CD4-positive, alpha-beta T cell treated with Interleukin-6 for 4 hours (primary cell): ENCODE results near the gene TMEM163.
"Not testable (repeated sequence)": the region's sequence is repeated elsewhere in the genome, so short reads cannot be mapped to it uniquely, and the experiment has no call there.

ENCODE experiments used
- DNase-seq: peaks from one replicate; pipeline ENCODE4 v3.0.0-alpha.2; 2020; ENCODE audit warnings: mixed read lengths

TMEM163 gene

DNA sequence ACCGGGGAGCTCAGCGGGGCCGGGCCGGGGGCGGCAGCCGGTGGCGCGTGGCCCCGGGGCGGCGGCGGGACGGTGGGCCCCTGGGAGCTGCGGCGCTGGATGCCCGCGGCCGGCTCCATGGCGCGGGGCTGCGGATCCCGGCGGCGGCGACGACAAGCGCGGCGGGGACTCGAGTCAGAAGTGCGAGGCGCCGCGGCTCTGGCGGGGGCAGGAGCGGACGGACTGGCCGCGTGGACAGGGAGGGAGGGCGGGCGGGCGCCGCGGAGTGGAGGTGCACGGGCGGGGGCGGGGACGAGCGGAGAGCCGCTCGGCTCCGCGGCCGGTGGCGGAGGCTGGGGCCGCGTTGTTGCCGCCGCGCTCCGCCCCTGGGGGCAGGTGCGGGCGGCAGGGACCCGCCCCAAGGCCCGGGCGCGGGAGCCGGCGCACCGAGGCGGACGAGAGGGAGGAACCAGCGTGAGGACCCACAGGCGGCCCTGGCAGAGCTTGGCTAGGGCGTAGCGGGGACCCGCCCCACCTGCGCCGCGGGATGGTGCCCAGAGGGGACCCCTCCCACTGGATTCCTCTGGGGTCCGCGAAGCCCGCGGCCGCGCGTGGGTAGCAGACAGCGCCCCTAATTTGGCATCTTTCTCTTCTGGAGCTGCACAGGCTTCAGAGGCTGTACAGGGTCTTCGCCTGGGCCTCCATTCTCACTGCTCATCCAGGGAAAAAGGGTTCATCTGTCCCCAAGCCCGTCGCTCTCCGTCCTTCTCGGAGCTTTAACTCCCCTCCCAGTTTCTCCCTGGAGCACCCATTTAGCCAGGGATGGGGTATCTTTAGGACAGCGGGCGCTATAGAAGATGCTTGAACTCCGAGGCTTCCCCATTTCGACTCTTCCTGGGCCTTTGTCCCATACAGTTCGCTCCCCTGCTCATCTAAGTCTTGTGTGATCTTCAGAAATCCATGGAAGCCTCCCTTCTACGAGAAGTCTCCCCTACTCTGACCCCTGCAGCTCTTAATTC is at the start of gene TMEM163:
Gene TMEM163, minus strand, starts transcription at position 184 of the 998 bp plus-strand sequence.
- peak; percentile 39 for DNase-seq

DNA sequence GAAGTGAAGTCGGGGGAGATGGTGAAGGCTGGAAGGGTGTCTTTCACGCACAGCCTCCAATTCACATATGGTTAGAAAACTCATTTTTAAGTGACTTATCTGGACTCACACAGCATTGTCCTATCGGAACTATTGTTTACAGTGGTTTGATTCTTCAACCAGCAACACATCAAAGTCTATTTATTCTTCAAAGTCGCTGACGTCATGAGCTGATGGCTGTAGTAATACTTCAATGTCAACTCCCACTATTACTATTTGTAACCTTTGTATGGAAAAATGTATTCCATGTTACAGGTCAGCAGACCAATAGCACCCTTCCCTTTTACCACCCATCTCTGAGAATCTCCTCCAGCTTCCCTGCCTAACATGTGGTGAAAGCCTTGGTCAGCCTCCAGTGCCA is 47.8 kb upstream of the TMEM163 start:
- DNase-seq: no peak

GRCh38 chr2:134765987-134766386 is 47.2 kb upstream of the TMEM163 start:
- DNase-seq: no peak

GRCh38 chr2:134764164-134764563 is 45.4 kb upstream of the TMEM163 start:
- no peak for DNase-seq

DNA sequence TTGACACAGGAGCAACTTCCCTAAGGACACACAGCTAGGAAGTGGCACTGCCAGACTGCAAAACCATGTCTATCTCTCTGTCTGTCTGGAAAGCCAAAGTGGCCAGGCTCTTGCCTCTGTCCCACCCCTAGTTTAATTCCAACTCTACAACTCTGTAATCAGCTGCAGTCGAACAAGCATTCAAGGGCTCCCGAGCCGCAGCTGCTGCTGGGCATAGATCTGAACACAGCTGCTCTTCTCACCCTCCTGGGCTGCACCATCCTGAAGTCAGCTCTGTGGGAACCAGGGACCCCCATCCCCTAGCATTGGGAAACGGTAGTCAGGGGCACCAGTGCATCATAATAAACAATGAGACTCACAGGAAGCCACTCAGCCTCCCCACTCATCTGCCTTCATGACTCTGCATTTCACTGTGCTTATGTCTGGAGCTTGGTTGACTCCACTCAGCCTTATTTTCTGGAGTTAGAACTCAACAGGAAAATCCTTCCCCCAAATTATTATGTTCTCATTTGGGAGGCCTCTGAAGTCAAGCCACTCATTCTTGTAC is 44.4 kb upstream of the TMEM163 start:
- no peak for DNase-seq

DNA sequence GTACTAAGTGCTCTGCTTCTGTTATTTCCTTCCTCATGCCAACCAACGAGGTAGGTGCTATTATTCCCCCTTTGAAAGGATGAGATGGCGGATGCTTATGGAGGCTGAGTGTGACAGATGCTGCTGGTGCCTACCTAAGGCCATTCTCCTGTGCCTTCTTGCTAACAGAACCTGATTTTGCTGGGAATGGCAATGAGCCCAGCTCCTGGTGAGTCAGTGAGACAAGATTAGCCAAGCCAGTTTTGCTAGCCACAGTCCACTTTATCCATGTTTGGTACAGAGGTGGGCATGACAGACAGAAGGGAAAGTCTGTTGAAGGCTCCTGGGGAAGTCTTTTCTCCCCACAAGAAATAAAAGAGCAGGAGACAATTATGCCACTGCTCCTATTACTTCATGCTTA is 43.7 kb upstream of the TMEM163 start:
- DNase-seq: no peak

GRCh38 chr2:134760385-134760784 is 41.6 kb upstream of the TMEM163 start:
- DNase-seq: no peak

- no peak for DNase-seq
These were observed 39.8 kb upstream of the TMEM163 start for GRCh38 chr2:134758633-134759032.

- DNase-seq: not testable (repeated sequence)
These were observed 33.2 kb upstream of the TMEM163 start for GRCh38 chr2:134751981-134752380.

- DNase-seq: no peak
These were observed 26.7 kb upstream of the TMEM163 start for GRCh38 chr2:134745546-134745945.

DNA sequence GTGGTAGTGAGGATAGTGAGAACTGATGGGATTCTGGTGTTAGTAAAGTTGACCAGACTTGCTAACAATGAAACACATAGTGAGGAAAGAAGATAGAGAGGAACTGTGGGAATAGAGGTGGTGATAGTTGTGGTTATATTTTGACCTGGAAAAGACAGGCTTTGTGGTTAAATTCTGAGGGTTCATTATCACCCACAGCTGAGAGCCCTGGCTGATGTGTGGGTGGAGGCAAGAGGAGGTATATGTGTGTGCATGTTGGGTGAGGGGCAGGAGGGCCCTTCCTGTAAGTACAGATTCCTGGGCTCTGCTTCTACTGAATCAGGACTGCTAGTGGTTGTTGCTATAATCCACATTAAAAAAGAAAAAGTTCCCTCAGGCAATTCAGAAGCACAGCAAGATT is 26.2 kb upstream of the TMEM163 start:
- no peak for DNase-seq

- no peak for DNase-seq
These were observed 21.1 kb upstream of the TMEM163 start for GRCh38 chr2:134739879-134740301.

DNA sequence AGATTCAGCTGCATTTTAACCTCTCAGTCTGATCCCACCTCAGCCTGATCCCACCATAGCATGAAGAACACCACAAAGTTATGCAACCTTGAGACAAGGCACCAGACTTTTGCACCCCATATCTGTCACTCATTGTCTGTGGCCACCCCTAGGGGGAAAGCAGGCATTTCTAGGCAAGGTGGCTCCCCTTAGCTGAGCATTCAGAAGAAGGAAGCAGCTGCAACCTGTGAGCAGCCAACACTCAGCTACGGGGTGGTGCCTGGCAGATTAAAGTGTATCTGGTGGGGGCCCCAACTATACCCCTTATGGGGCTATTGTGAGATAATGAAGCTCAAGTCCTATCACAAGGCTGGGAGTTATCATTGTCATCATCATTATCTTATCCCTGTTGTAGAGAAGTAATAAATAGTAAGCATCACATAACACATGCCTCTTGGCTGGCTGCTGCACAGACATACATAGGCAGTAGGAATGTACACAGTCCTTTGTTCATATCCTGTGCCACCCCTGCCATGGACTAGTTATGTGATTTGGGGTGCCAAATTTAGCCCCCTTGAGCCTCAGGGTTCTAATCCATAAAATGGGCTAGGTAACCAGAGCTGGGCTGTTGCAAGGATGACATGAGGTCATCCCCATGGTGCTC is 20.6 kb upstream of the TMEM163 start:
- DNase-seq: no peak

- DNase-seq: no peak
These were observed 19.5 kb upstream of the TMEM163 start for GRCh38 chr2:134738141-134738870.

GRCh38 chr2:134737671-134738070 is 18.9 kb upstream of the TMEM163 start:
- DNase-seq: no peak

- DNase-seq: no peak
These were observed 17.5 kb upstream of the TMEM163 start for GRCh38 chr2:134736167-134736880.

GRCh38 chr2:134728163-134728562 is 9.4 kb upstream of the TMEM163 start:
- DNase-seq: no peak

- DNase-seq: no peak
These were observed 8.6 kb upstream of the TMEM163 start for GRCh38 chr2:134727385-134727784.

GRCh38 chr2:134726645-134727044 is 7.8 kb upstream of the TMEM163 start:
- no peak for DNase-seq

GRCh38 chr2:134725876-134726275 is 7.1 kb upstream of the TMEM163 start:
- no peak for DNase-seq

GRCh38 chr2:134724341-134724740 is 5.5 kb upstream of the TMEM163 start:
- DNase-seq: no peak

DNA sequence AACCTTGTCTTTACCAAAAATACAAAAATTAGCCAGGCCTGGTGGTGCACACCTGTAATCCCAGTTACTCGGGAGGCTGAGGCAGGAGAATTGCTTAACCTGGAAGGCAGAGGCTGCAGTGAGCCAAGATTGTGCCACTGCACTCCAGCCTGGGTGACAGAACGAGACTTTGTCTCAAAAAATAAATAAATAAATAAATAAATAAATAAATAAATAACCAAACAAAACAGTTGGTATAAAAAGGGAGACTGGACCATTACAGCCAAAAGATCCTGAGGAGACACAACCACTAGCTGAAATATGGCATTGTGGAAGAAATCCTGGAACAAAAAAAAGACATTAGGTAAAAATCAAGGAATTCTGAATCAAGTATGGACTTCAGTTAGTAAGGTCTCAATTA is 4.9 kb upstream of the TMEM163 start:
- not testable (repeated sequence) for DNase-seq
